GM12878 (cell line): Measurements from ENCODE around the gene ARGLU1. TPM values are rescaled to one million over a fixed set of nuclear protein-coding genes. Genes with fewer than 3 reads are reported as not detected.
A peak's percentile ranks its signal among the peaks of the same experiment; 100 is the strongest.

Source experiments
- CHD4 ChIP-seq: fragments of 200-600 bp; sonication (generic); IDR thresholded peaks from 2 replicates; pipeline ENCODE4 v1.6.1; 2016; ENCODE audit warnings: mild to moderate bottlenecking
- ETV6 ChIP-seq, 2 experiments: fragments of 450-650 bp in 1 of 2; IDR thresholded peaks in 1 of 2; conservative IDR thresholded peaks in 1 of 2; 2 replicates each; pipeline ENCODE4 v1.6.1; 2014; ENCODE audit warnings: antibody characterized with exemption in 1 of 2, borderline replicate concordance in 1 of 2, low read depth in 1 of 2, mild to moderate bottlenecking in 1 of 2, moderate library complexity in 1 of 2
- FOXK2 ChIP-seq: fragments of 450-650 bp; IDR thresholded peaks from 2 replicates; pipeline ENCODE4 v1.6.1; 2017; ENCODE audit warnings: mild to moderate bottlenecking, moderate library complexity
- GATAD2B ChIP-seq: fragments of 450-650 bp; conservative IDR thresholded peaks from 2 replicates; pipeline ENCODE4 v1.6.1; 2017; ENCODE audit warnings: low read depth, mild to moderate bottlenecking, moderate library complexity
- HCFC1 ChIP-seq: fragments of 150-350 bp; IDR thresholded peaks from 2 replicates; pipeline ENCODE4 v1.6.1; 2014; ENCODE audit warnings: low read length
- IKZF2 ChIP-seq, 2 experiments: fragments of 450-650 bp; IDR thresholded peaks; 2 replicates each; pipeline ENCODE4 v1.6.1; 2017; ENCODE audit warnings: mild to moderate bottlenecking in 2 of 2, moderate library complexity in 2 of 2
- JUND ChIP-seq: IDR thresholded peaks from 2 replicates; pipeline ENCODE4 v1.6.1; 2012; ENCODE audit warnings: low read depth, mild to moderate bottlenecking, low read length, improper control_type of control experiment, moderate library complexity
- KDM1A ChIP-seq: fragments of 200-600 bp; sonication (generic); IDR thresholded peaks from 2 replicates; pipeline ENCODE4 v1.6.1; 2016; ENCODE audit warnings: borderline replicate concordance
- MXI1 ChIP-seq: fragments of 150-350 bp; IDR thresholded peaks from 2 replicates; pipeline ENCODE4 v1.6.1; 2011; ENCODE audit warnings: low read depth, mild to moderate bottlenecking, inconsistent platforms, low read length, improper control_type of control experiment
- MYB ChIP-seq: fragments of 150-350 bp; IDR thresholded peaks from 2 replicates; pipeline ENCODE4 v1.6.1; 2014; ENCODE audit warnings: mild to moderate bottlenecking, low read depth, low read length, borderline replicate concordance
- NFYA ChIP-seq: IDR thresholded peaks from 2 replicates; pipeline ENCODE4 v1.6.1; 2011; ENCODE audit warnings: low read depth, mild to moderate bottlenecking, low read length, improper control_type of control experiment, borderline replicate concordance
- SIX5 ChIP-seq: IDR thresholded peaks from 2 replicates; pipeline ENCODE4 v1.6.1; 2011; ENCODE audit warnings: mild to moderate bottlenecking, low read depth, low read length, moderate library complexity; ENCODE audit not compliant: severe bottlenecking
- SMAD1 ChIP-seq: fragments of 450-650 bp; IDR thresholded peaks from 2 replicates; pipeline ENCODE4 v1.6.1; 2018; ENCODE audit warnings: mild to moderate bottlenecking, low read depth; ENCODE audit not compliant: partially characterized antibody
- SP1 ChIP-seq: IDR thresholded peaks from one replicate; pipeline ENCODE4 v1.6.1; 2011; ENCODE audit warnings: low read depth, low read length
- TARDBP ChIP-seq: IDR thresholded peaks from 2 replicates; pipeline ENCODE4 v1.6.1; 2016; ENCODE audit warnings: borderline replicate concordance
- polyA plus RNA-seq, 11 experiments: library from polyadenylated mRNA; depleted of rRNA in 4 of 11; unstranded in 6 of 11; stranded (reverse) in 5 of 11; fragments of >200 nt; fragmentation: Nextera tagmentation in 4 of 11; fragmentation: Illumina TruSeq in 1 of 11; extraction: Ambion mirVana in 4 of 11; extraction: Trizol in 1 of 11; gene quantifications; 1 replicate in 1 of 11; 2 replicates in 10 of 11; pipeline versions ENCODE4 v1.2.1 to v1.2.3, GENCODE V29; 2011 to 2016; ENCODE audit warnings: inconsistent platforms in 2 of 11, missing spikeins in 2 of 11, low read depth in 1 of 11
- total RNA-seq, 4 experiments: library from RNA; depleted of rRNA in 3 of 4; stranded (reverse); fragments of >200 nt in 3 of 4; fragmentation: Illumina TruSeq in 1 of 4; extraction: Trizol in 1 of 4; gene quantifications; 2 replicates each; pipeline versions ENCODE4 v1.2.1 to v1.2.3, GENCODE V29; 2013 to 2021
- TF ChIP-seq, protein P1 (sequence below): fragments of 450-650 bp; IDR thresholded peaks from 2 replicates; pipeline ENCODE4 v1.6.1; 2017; ENCODE audit warnings: mild to moderate bottlenecking, moderate library complexity
- TF ChIP-seq, protein P2 (sequence below): IDR thresholded peaks from 2 replicates; pipeline ENCODE4 v1.6.1; 2011; ENCODE audit warnings: borderline replicate concordance, low read depth, mild to moderate bottlenecking, moderate library complexity, mixed read lengths, low read length; ENCODE audit not compliant: insufficient read depth; ENCODE audit errors: extremely low read length
- TF ChIP-seq, protein P3 (sequence below): IDR thresholded peaks from 2 replicates; pipeline ENCODE4 v1.6.1; 2011; ENCODE audit warnings: low read depth, low read length, improper control_type of control experiment, borderline replicate concordance
- TF ChIP-seq, protein P4 (sequence below): fragments of 450-650 bp; IDR thresholded peaks from 2 replicates; pipeline ENCODE4 v1.6.1; 2016; ENCODE audit warnings: mild to moderate bottlenecking, moderate library complexity, borderline replicate concordance

Gene ARGLU1
- total and polyA plus RNA-seq, 10 of the 15 experiments (the other 5 are each of a cell fraction or from before 2014, with no cell fraction given) = 47.1 to 197 (median 98.3) TPM

DNA sequence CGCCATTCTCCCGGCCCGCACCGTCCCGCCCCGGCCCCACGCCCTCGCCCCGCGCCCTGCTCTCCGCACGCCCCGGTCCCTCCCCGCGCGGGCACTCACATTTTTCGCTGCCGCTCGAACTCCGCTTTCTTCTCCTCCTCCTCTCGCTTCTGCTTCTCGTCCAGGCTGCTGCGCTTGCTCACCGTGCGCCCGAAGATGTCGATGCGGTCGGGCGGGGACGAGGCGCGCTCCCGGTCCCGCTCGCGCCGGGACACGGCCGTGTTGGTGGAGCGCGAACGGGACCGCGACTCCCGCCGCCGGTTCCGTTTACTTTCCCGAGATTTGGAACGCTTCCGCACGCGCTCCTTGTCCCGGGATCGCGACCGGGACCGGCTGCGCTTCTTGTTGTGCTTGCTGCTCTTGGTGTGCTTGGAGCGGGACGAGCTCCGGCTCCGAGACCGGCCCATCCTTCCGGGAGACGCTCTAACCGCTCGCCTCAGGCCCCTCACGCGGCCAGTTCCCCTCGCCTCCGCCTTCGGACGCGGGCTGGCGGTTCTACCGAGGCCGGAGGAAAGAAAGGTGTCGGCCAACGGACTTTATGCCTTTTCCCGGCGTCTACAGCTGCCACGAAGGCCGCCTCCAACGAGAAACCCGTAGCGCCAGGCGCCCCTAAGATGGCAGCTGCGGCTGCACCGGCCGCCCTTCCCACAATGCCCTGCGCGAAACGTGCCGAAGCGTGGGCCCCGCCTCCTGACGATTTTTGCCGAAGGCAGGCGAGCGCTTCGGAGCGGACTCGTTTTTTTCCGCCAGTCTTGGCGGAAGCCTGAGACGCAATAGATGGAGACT lies at the start of gene ARGLU1 (continued):
- no peak for TF ChIP-seq CHD4
- no peak for TF ChIP-seq ETV6 (conservative IDR thresholded peaks at IDR 0.05 in 1 of 2, IDR thresholded peaks at IDR 0.05 in 1 of 2; ENCODE audit: borderline replicate concordance in 1 of 2, low read depth in 1 of 2)
- no peak; the same call in 1 of the 2 replicates for TF ChIP-seq TARDBP
- no peak for TF ChIP-seq NFYA
- TF ChIP-seq FOXK2 = no peak
- TF ChIP-seq JUND = no peak
- TF ChIP-seq, protein P1, sequence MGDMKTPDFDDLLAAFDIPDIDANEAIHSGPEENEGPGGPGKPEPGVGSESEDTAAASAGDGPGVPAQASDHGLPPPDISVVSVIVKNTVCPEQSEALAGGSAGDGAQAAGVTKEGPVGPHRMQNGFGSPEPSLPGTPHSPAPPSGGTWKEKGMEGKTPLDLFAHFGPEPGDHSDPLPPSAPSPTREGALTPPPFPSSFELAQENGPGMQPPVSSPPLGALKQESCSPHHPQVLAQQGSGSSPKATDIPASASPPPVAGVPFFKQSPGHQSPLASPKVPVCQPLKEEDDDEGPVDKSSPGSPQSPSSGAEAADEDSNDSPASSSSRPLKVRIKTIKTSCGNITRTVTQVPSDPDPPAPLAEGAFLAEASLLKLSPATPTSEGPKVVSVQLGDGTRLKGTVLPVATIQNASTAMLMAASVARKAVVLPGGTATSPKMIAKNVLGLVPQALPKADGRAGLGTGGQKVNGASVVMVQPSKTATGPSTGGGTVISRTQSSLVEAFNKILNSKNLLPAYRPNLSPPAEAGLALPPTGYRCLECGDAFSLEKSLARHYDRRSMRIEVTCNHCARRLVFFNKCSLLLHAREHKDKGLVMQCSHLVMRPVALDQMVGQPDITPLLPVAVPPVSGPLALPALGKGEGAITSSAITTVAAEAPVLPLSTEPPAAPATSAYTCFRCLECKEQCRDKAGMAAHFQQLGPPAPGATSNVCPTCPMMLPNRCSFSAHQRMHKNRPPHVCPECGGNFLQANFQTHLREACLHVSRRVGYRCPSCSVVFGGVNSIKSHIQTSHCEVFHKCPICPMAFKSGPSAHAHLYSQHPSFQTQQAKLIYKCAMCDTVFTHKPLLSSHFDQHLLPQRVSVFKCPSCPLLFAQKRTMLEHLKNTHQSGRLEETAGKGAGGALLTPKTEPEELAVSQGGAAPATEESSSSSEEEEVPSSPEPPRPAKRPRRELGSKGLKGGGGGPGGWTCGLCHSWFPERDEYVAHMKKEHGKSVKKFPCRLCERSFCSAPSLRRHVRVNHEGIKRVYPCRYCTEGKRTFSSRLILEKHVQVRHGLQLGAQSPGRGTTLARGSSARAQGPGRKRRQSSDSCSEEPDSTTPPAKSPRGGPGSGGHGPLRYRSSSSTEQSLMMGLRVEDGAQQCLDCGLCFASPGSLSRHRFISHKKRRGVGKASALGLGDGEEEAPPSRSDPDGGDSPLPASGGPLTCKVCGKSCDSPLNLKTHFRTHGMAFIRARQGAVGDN = no peak; the same call in 1 of the 2 replicates
- no peak for TF ChIP-seq KDM1A
- TF ChIP-seq, protein P2, sequence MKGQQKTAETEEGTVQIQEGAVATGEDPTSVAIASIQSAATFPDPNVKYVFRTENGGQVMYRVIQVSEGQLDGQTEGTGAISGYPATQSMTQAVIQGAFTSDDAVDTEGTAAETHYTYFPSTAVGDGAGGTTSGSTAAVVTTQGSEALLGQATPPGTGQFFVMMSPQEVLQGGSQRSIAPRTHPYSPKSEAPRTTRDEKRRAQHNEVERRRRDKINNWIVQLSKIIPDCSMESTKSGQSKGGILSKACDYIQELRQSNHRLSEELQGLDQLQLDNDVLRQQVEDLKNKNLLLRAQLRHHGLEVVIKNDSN = no peak
- TF ChIP-seq, protein P3, sequence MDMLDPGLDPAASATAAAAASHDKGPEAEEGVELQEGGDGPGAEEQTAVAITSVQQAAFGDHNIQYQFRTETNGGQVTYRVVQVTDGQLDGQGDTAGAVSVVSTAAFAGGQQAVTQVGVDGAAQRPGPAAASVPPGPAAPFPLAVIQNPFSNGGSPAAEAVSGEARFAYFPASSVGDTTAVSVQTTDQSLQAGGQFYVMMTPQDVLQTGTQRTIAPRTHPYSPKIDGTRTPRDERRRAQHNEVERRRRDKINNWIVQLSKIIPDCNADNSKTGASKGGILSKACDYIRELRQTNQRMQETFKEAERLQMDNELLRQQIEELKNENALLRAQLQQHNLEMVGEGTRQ = no peak
- TF ChIP-seq SP1 = no peak
- TF ChIP-seq HCFC1 = peak; percentile 53; the same call in 1 of the 2 replicates
- TF ChIP-seq IKZF2 (IDR thresholded peaks at IDR 0.05) = 0 out of 4 replicates have a peak, but pooled peaks of 1 of the 2 experiments have one; percentile 37
- TF ChIP-seq SIX5 = no peak
- TF ChIP-seq GATAD2B = peak; percentile 65
- TF ChIP-seq MYB = no peak
- TF ChIP-seq, protein P4, sequence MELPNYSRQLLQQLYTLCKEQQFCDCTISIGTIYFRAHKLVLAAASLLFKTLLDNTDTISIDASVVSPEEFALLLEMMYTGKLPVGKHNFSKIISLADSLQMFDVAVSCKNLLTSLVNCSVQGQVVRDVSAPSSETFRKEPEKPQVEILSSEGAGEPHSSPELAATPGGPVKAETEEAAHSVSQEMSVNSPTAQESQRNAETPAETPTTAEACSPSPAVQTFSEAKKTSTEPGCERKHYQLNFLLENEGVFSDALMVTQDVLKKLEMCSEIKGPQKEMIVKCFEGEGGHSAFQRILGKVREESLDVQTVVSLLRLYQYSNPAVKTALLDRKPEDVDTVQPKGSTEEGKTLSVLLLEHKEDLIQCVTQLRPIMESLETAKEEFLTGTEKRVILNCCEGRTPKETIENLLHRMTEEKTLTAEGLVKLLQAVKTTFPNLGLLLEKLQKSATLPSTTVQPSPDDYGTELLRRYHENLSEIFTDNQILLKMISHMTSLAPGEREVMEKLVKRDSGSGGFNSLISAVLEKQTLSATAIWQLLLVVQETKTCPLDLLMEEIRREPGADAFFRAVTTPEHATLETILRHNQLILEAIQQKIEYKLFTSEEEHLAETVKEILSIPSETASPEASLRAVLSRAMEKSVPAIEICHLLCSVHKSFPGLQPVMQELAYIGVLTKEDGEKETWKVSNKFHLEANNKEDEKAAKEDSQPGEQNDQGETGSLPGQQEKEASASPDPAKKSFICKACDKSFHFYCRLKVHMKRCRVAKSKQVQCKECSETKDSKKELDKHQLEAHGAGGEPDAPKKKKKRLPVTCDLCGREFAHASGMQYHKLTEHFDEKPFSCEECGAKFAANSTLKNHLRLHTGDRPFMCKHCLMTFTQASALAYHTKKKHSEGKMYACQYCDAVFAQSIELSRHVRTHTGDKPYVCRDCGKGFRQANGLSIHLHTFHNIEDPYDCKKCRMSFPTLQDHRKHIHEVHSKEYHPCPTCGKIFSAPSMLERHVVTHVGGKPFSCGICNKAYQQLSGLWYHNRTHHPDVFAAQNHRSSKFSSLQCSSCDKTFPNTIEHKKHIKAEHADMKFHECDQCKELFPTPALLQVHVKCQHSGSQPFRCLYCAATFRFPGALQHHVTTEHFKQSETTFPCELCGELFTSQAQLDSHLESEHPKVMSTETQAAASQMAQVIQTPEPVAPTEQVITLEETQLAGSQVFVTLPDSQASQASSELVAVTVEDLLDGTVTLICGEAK = no peak
- TF ChIP-seq MXI1 = peak; percentile 53; the same call in 1 of the 2 replicates
- no peak for TF ChIP-seq SMAD1
